B cell (primary cell): Measurements from ENCODE around the gene ARHGAP6. TPM values are rescaled to one million over a fixed set of nuclear protein-coding genes. Genes with fewer than 3 reads are reported as not detected.

Source experiments
- ATAC-seq: fragments of 200-7000 bp; cut with Tn5 transposase; one replicate; pipeline ENCODE4 v1.10.0; 2021; ENCODE audit warnings: low read depth, mild to moderate bottlenecking, moderate number of reproducible peaks, moderate library complexity
- CTCF ChIA-PET: fragments of 350-600 bp; sonication (Branson Sonifier 250); formaldehyde crosslinking; loops from one replicate; lab custom pipeline; 2021; ENCODE audit warnings: antibody characterized with exemption, inconsistent platforms; lab: Charles Lee
- POLR2A ChIA-PET: fragments of 350-600 bp; sonication (Branson Sonifier 250); formaldehyde crosslinking; loops from one replicate; lab custom pipeline; 2021; ENCODE audit warnings: antibody characterized with exemption; lab: Charles Lee
- DNase-seq: peaks from one replicate; pipeline ENCODE4 v3.0.0; 2013
- H2AFZ ChIP-seq: 2 replicates; pipeline ENCODE4 v1.6.1; 2012; ENCODE audit warnings: mild to moderate bottlenecking, low read depth, low read length; ENCODE audit not compliant: insufficient read depth, poor library complexity, severe bottlenecking
- H3K27ac ChIP-seq, 2 donors: 1 replicate in 1 of 2; 2 replicates in 1 of 2; pipeline ENCODE4 v1.5.1; 2012 to 2013; ENCODE audit warnings: low read length in 2 of 2, mild to moderate bottlenecking in 2 of 2, moderate library complexity in 1 of 2
- H3K27me3 ChIP-seq, 4 experiments: fragments of 200-600 bp in 1 of 4; sonication (generic) in 1 of 4; replicated peaks in 1 of 4; 1 replicate in 2 of 4; 2 replicates in 2 of 4; pipeline versions ENCODE4 v1.6.1 to v1.7.0; 2013 to 2016; ENCODE audit warnings: low read length in 3 of 4, mild to moderate bottlenecking in 2 of 4, mixed read lengths in 1 of 4, moderate library complexity in 1 of 4; ENCODE audit not compliant: insufficient read depth in 4 of 4, control insufficient read depth in 3 of 4; ENCODE audit errors: control extremely low read depth in 1 of 4
- H3K36me3 ChIP-seq, 2 experiments: replicated peaks in 1 of 2; 1 replicate in 1 of 2; 2 replicates in 1 of 2; pipeline versions ENCODE4 v1.6.1 to v1.7.1; 2013; ENCODE audit warnings: low read length in 1 of 2; ENCODE audit not compliant: insufficient read depth in 2 of 2, control insufficient read depth in 1 of 2; ENCODE audit errors: control extremely low read depth in 1 of 2, extremely low read depth in 1 of 2
- H3K4me1 ChIP-seq, 2 donors: fragments of 200-600 bp in 1 of 2; sonication (generic) in 1 of 2; 1 replicate in 1 of 2; 2 replicates in 1 of 2; pipeline versions ENCODE4 v1.5.1 to v1.6.1; 2013 to 2017; ENCODE audit warnings: low read length in 2 of 2; ENCODE audit not compliant: control insufficient read depth in 2 of 2, insufficient read depth in 2 of 2
- H3K4me2 ChIP-seq: replicated peaks from 2 replicates; pipeline ENCODE3; 2012; ENCODE audit warnings: mild to moderate bottlenecking, low read depth, low read length; ENCODE audit not compliant: poor library complexity, severe bottlenecking
- H3K4me3 ChIP-seq, 5 experiments: fragments of 200-600 bp in 1 of 5; sonication (generic) in 1 of 5; 1 replicate in 3 of 5; 2 replicates in 2 of 5; pipeline versions ENCODE4 v1.5.1 to v1.7.0; 2011 to 2016; ENCODE audit warnings: low read length in 4 of 5, mild to moderate bottlenecking in 4 of 5, low read depth in 2 of 5, control low read depth in 1 of 5, moderate library complexity in 1 of 5; ENCODE audit not compliant: insufficient read depth in 1 of 5; ENCODE audit errors: control extremely low read depth in 1 of 5, extremely low read depth in 1 of 5
- H3K79me2 ChIP-seq: fragments of 200-600 bp; sonication (generic); one replicate; pipeline ENCODE4 v1.6.0; 2016; ENCODE audit warnings: low read length; ENCODE audit not compliant: control insufficient read depth, insufficient read depth
- H3K9ac ChIP-seq: fragments of 200-600 bp; sonication (generic); 2 replicates; pipeline ENCODE4 v1.6.1; 2017; ENCODE audit warnings: mild to moderate bottlenecking, low read length, moderate library complexity
- H3K9me3 ChIP-seq, 3 donors: one replicate each; pipeline versions ENCODE4 v1.6.1 to v1.7.1; 2013; ENCODE audit warnings: low read length in 2 of 3; ENCODE audit not compliant: control insufficient read depth in 2 of 3, insufficient read depth in 1 of 3; ENCODE audit errors: control extremely low read depth in 1 of 3
- H4K20me1 ChIP-seq: 2 replicates; pipeline ENCODE4 v1.6.0; 2012; ENCODE audit warnings: mild to moderate bottlenecking, low read length; ENCODE audit not compliant: insufficient read depth, control insufficient read depth, poor library complexity, severe bottlenecking
- H3K27ac Mint-ChIP-seq: one replicate; pipeline ENCODE4 v1.8.0; 2021; ENCODE audit warnings: mixed read lengths
- H3K27me3 Mint-ChIP-seq: one replicate; pipeline ENCODE4 v1.8.0; 2021; ENCODE audit warnings: mixed read lengths
- H3K4me1 Mint-ChIP-seq: one replicate; pipeline ENCODE4 v1.8.0; 2021; ENCODE audit warnings: mixed read lengths
- H3K4me3 Mint-ChIP-seq: one replicate; pipeline ENCODE4 v1.8.0; 2021; ENCODE audit warnings: mixed read lengths
- H3K9me3 Mint-ChIP-seq: one replicate; pipeline ENCODE4 v1.8.0; 2022; ENCODE audit warnings: mixed read lengths; ENCODE audit not compliant: insufficient read depth
- CTCF ChIP-seq: fragments of 200-600 bp; IDR thresholded peaks from one replicate; pipeline ENCODE4 v1.8.0; 2022; ENCODE audit warnings: antibody characterized with exemption, mild to moderate bottlenecking
- EZH2 ChIP-seq: IDR thresholded peaks from 2 replicates; pipeline ENCODE4 v1.6.1; 2012; ENCODE audit warnings: borderline replicate concordance, low read depth, mild to moderate bottlenecking, moderate library complexity, low read length; ENCODE audit not compliant: insufficient read depth, poor library complexity, severe bottlenecking
- WGBS: methylation state at CpG from one replicate; pipeline ENCODE4 v1.1.5; 2013; ENCODE audit warnings: missing lambda C conversion rate; ENCODE audit not compliant: insufficient coverage; 5-methylcytosine and 5-hydroxymethylcytosine counted together
- intact Hi-C: fragments of 100-400 bp; cut with micrococcal nuclease; formaldehyde crosslinking; loops from one replicate; pipeline ENCODE4 v1.10.0; 2022
- polyA plus RNA-seq: library from polyadenylated mRNA; depleted of rRNA; stranded (reverse); fragments of >200 nt; gene quantifications from 2 replicates; pipeline ENCODE4 v1.2.3, GENCODE V29; 2012
- total RNA-seq, 2 donors: library from RNA; stranded (reverse); fragments of 120-200 nt in 1 of 2; gene quantifications; 1 replicate in 1 of 2; 2 replicates in 1 of 2; pipeline versions ENCODE4 v1.2.3 to v1.2.4, GENCODE V29; 2013 to 2022

The ARHGAP6 gene
- total and polyA plus RNA-seq, 2 donors (not counting 1 experiment from before 2014, with no cell fraction given): 1.6 to 2.6 TPM

- no peak overlapping the region for H3K4me3 Mint-ChIP-seq
- intact Hi-C loops: no loop called here
- no peaks in the 10 kb centered on the region for H3K27me3 ChIP-seq
- TF ChIP-seq EZH2: no peak
- TF ChIP-seq CTCF: no peak
- H3K9me3 ChIP-seq: no peaks in the 10 kb centered on the region
- no CpG with 5 or more reads among the region's 2 CpGs for WGBS
- no peak overlapping the region for H3K9ac ChIP-seq
- no peak overlapping the region for H3K4me2 ChIP-seq
- H3K4me1 Mint-ChIP-seq: no peaks in the 10 kb centered on the region
- POLR2A ChIA-PET: no interaction called here
- H3K79me2 ChIP-seq: no peaks in the 10 kb centered on the region
- no peak for DNase-seq
- no peaks in the 10 kb centered on the region for H4K20me1 ChIP-seq
- CTCF ChIA-PET: no interaction called here
- no peaks in the 10 kb centered on the region for H3K36me3 ChIP-seq
- no peak overlapping the region for H2AFZ ChIP-seq
- H3K4me1 ChIP-seq: no peaks in the 10 kb centered on the region
- ATAC-seq: no peak
- H3K27ac Mint-ChIP-seq: no peak overlapping the region
- no peak overlapping the region for H3K4me3 ChIP-seq
- peaks cover 5% of the 10 kb centered on the region for H3K27me3 Mint-ChIP-seq
- H3K27ac ChIP-seq: no peak overlapping the region
- H3K9me3 Mint-ChIP-seq: no peaks in the 10 kb centered on the region
Observed at GRCh38 chrX:11399489-11400094, 266.1 kb downstream of the ARHGAP6 start.

- Histone ChIP-seq H3K36me3 (no peaks in the 10 kb centered on the region), H3K27ac (no peak overlapping the region), H3K9me3 (no peaks in the 10 kb centered on the region), H3K79me2 (no peaks in the 10 kb centered on the region), H3K4me2 (no peak overlapping the region), H3K9ac (no peak overlapping the region), H3K27me3 (no peaks in the 10 kb centered on the region), H2AFZ (no peak overlapping the region), H3K4me1 (no peaks in the 10 kb centered on the region), H4K20me1 (no peaks in the 10 kb centered on the region), H3K4me3 (no peak overlapping the region)
- ChIA-PET CTCF (no interaction called here), POLR2A (no interaction called here)
- no peak for TF ChIP-seq EZH2
- no peak for TF ChIP-seq CTCF
- Mint-ChIP-seq H3K4me3 (no peak overlapping the region), H3K27me3 (peaks cover 5% of the 10 kb centered on the region), H3K4me1 (no peaks in the 10 kb centered on the region), H3K27ac (no peak overlapping the region), H3K9me3 (no peaks in the 10 kb centered on the region)
- DNase-seq (no peak), ATAC-seq (no peak)
- intact Hi-C loops: no loop called here
- 80% methylated on average over 1 of the region's 1 CpG for WGBS
Observed at GRCh38 chrX:11398785-11399184, 266.9 kb downstream of the ARHGAP6 start.
